CD14-positive monocyte (primary cell): ENCODE results near the gene PRDM10. TPM values are rescaled to one million over a fixed set of nuclear protein-coding genes. Genes with fewer than 3 reads are reported as not detected.
A peak's percentile ranks its signal among the peaks of the same experiment; 100 is the strongest.

ENCODE experiments used
- DNase-seq, 3 donors: peaks; one replicate each; pipeline ENCODE4 v3.0.0-alpha.2; 2011 to 2022
- H2AFZ ChIP-seq: 2 replicates; pipeline ENCODE4 v1.6.0; 2012; ENCODE audit warnings: mild to moderate bottlenecking, low read depth, low read length, inconsistent platforms; ENCODE audit not compliant: insufficient read depth, poor library complexity, severe bottlenecking
- H3K27ac ChIP-seq, 2 donors: 1 replicate in 1 of 2; 2 replicates in 1 of 2; pipeline ENCODE4 v1.5.1; 2012 to 2013; ENCODE audit warnings: low read length in 2 of 2, control low read depth in 1 of 2, inconsistent platforms in 1 of 2, low read depth in 1 of 2, mild to moderate bottlenecking in 1 of 2
- H3K27me3 ChIP-seq, 2 donors: one replicate each; pipeline versions ENCODE4 v1.6.0 to v1.6.1; 2011 to 2013; ENCODE audit warnings: low read length in 2 of 2; ENCODE audit not compliant: control insufficient read depth in 2 of 2, insufficient read depth in 2 of 2
- H3K36me3 ChIP-seq, 2 donors: replicated peaks in 1 of 2; 1 replicate in 1 of 2; 2 replicates in 1 of 2; pipeline versions ENCODE4 v1.5.1 to v1.6.1; 2012 to 2013; ENCODE audit warnings: low read length in 2 of 2, control low read depth in 1 of 2, inconsistent platforms in 1 of 2, mild to moderate bottlenecking in 1 of 2; ENCODE audit not compliant: insufficient read depth in 2 of 2, control insufficient read depth in 1 of 2
- H3K4me1 ChIP-seq, 2 donors: 1 replicate in 1 of 2; 2 replicates in 1 of 2; pipeline versions ENCODE4 v1.5.1 to v1.6.1; 2012 to 2013; ENCODE audit warnings: low read length in 2 of 2, control low read depth in 1 of 2, inconsistent platforms in 1 of 2, mild to moderate bottlenecking in 1 of 2, moderate library complexity in 1 of 2; ENCODE audit not compliant: insufficient read depth in 2 of 2, control insufficient read depth in 1 of 2
- H3K4me2 ChIP-seq: replicated peaks from 2 replicates; pipeline ENCODE3; 2012; ENCODE audit warnings: low read length, moderate library complexity, mild to moderate bottlenecking; ENCODE audit not compliant: poor library complexity, severe bottlenecking; ENCODE audit errors: extremely low read depth
- H3K4me3 ChIP-seq, 3 experiments: fragments of 200-600 bp in 1 of 3; sonication (generic) in 1 of 3; replicated peaks in 1 of 3; 1 replicate in 2 of 3; 2 replicates in 1 of 3; pipeline ENCODE4 v1.5.1; 2011 to 2013; ENCODE audit warnings: low read length in 3 of 3, mild to moderate bottlenecking in 3 of 3, control low read depth in 2 of 3, low read depth in 2 of 3, inconsistent platforms in 1 of 3, moderate library complexity in 1 of 3
- H3K79me2 ChIP-seq: 2 replicates; pipeline ENCODE4 v1.6.0; 2012; ENCODE audit warnings: mild to moderate bottlenecking, control low read depth, inconsistent platforms, low read length, moderate library complexity; ENCODE audit not compliant: insufficient read depth
- H3K9ac ChIP-seq: 2 replicates; pipeline ENCODE4 v1.6.0; 2017; ENCODE audit warnings: low read length, mild to moderate bottlenecking; ENCODE audit not compliant: insufficient read depth, poor library complexity, severe bottlenecking
- H3K9me3 ChIP-seq, 2 donors: replicated peaks in 1 of 2; 1 replicate in 1 of 2; 2 replicates in 1 of 2; pipeline versions ENCODE4 v1.5.1 to v1.6.1; 2012 to 2013; ENCODE audit warnings: low read length in 2 of 2, control low read depth in 1 of 2; ENCODE audit not compliant: control insufficient read depth in 1 of 2, insufficient read depth in 1 of 2
- H4K20me1 ChIP-seq: 2 replicates; pipeline ENCODE4 v1.6.0; 2012; ENCODE audit warnings: mild to moderate bottlenecking, low read length, control low read depth, moderate library complexity; ENCODE audit not compliant: insufficient read depth
- H3K27ac Mint-ChIP-seq, 7 donors: one replicate each; pipeline ENCODE4 v1.8.0; 2020; ENCODE audit warnings: mild to moderate bottlenecking in 7 of 7, mixed read lengths in 7 of 7, moderate library complexity in 6 of 7, inconsistent platforms in 2 of 7
- H3K27me3 Mint-ChIP-seq, 3 donors: one replicate each; pipeline ENCODE4 v1.8.0; 2021 to 2022; ENCODE audit warnings: low read depth in 3 of 3, mild to moderate bottlenecking in 3 of 3, mixed read lengths in 3 of 3, moderate library complexity in 3 of 3, inconsistent platforms in 1 of 3
- H3K36me3 Mint-ChIP-seq, 2 donors: one replicate each; pipeline ENCODE4 v1.8.0; 2020; ENCODE audit warnings: mixed read lengths in 2 of 2, inconsistent platforms in 1 of 2, mild to moderate bottlenecking in 1 of 2
- H3K4me1 Mint-ChIP-seq: one replicate; pipeline ENCODE4 v1.8.0; 2020; ENCODE audit warnings: mild to moderate bottlenecking, mixed read lengths
- H3K4me3 Mint-ChIP-seq, 2 donors: one replicate each; pipeline ENCODE4 v1.8.0; 2020; ENCODE audit warnings: mild to moderate bottlenecking in 2 of 2, mixed read lengths in 2 of 2, moderate library complexity in 1 of 2
- H3K9me3 Mint-ChIP-seq, 7 donors: one replicate each; pipeline ENCODE4 v1.8.0; 2020 to 2022; ENCODE audit warnings: mixed read lengths in 7 of 7, mild to moderate bottlenecking in 6 of 7, moderate library complexity in 6 of 7, inconsistent platforms in 2 of 7
- CTCF ChIP-seq: fragments of 200-600 bp; IDR thresholded peaks from one replicate; pipeline ENCODE4 v1.8.0; 2022; ENCODE audit warnings: antibody characterized with exemption, mild to moderate bottlenecking
- WGBS: methylation state at CpG from one replicate; pipeline ENCODE4 v1.1.5; 2013; ENCODE audit warnings: missing lambda C conversion rate; ENCODE audit not compliant: insufficient coverage; 5-methylcytosine and 5-hydroxymethylcytosine counted together
- intact Hi-C, 2 donors: fragments of 100-400 bp; cut with micrococcal nuclease; formaldehyde crosslinking; loops; one replicate each; pipeline versions ENCODE4 v1.15.0 to v1.15.1; 2023
- polyA plus RNA-seq, 3 donors: library from polyadenylated mRNA; depleted of rRNA in 1 of 3; unstranded in 2 of 3; stranded (reverse) in 1 of 3; fragments of 300-500 nt in 2 of 3; fragments of >200 nt in 1 of 3; fragmentation: Illumina TruSeq in 2 of 3; gene quantifications; 1 replicate in 2 of 3; 2 replicates in 1 of 3; pipeline ENCODE4 v1.2.3, GENCODE V29; 2012 to 2021

Gene PRDM10
- polyA plus RNA-seq, 3 donors: 0.64 to 5.6 (median 1.1) TPM

GRCh38 chr11:129885381-129885780 lies 117.3 kb downstream of the PRDM10 start:
- no peak overlapping the region for H3K4me3 ChIP-seq
- no peak overlapping the region for H3K4me2 ChIP-seq
- H3K36me3 Mint-ChIP-seq: peaks cover 94 to 98% of the 10 kb centered on the region in 2 donors
- H3K9me3 ChIP-seq: no peaks in the 10 kb centered on the region
- H3K9ac ChIP-seq: no peak overlapping the region
- no peaks in the 10 kb centered on the region for H4K20me1 ChIP-seq
- no peaks in the 10 kb centered on the region for H3K4me1 ChIP-seq
- H3K79me2 ChIP-seq: no peaks in the 10 kb centered on the region
- no peaks in the 10 kb centered on the region for H3K4me1 Mint-ChIP-seq
- H3K27ac Mint-ChIP-seq: no peak overlapping the region
- H3K27me3 ChIP-seq: no peaks in the 10 kb centered on the region
- H3K36me3 ChIP-seq: peaks cover 97 to 100% of the 10 kb centered on the region in 2 donors
- no peaks in the 10 kb centered on the region for H3K27me3 Mint-ChIP-seq
- TF ChIP-seq CTCF: no peak
- H3K4me3 Mint-ChIP-seq: no peak overlapping the region
- H3K27ac ChIP-seq: no peak overlapping the region
- intact Hi-C loops: no loop called here
- H2AFZ ChIP-seq: no peak overlapping the region
- peaks cover 0 to 2% (median 0%) of the 10 kb centered on the region in 7 donors for H3K9me3 Mint-ChIP-seq
- DNase-seq: no peak
- 100% methylated on average over 2 of the region's 12 CpGs for WGBS

DNA sequence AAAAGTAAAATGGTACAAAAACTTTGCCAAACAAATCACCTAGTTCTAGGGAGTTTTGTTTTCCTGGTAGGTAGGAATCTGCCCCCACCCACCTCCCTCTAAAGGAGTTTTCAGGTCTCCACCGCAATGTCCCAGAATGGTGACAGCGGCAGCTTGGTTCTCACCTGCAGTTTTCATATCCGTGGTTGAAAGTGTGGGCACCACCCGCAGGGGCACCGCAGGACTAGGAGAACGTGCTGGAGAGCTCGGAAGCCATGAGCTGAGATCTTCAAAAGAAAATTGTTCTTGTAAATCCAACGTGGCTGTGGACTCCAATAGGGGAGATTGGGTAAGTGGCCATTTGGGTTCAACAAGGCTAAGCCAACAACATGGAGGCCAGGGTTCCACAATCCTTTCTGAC lies 118.1 kb downstream of the PRDM10 start:
- Mint-ChIP-seq H3K9me3 (peaks cover 0 to 2% (median 0%) of the 10 kb centered on the region in 7 donors), H3K4me1 (no peaks in the 10 kb centered on the region), H3K36me3 (peaks cover 92 to 100% of the 10 kb centered on the region in 2 donors), H3K27me3 (no peaks in the 10 kb centered on the region), H3K4me3 (no peak overlapping the region), H3K27ac (peak overlapping the region in 1 of 7 donors; percentile 13)
- Histone ChIP-seq H3K27ac (no peak overlapping the region), H3K79me2 (no peaks in the 10 kb centered on the region), H3K9me3 (no peaks in the 10 kb centered on the region), H3K4me1 (no peaks in the 10 kb centered on the region), H2AFZ (no peak overlapping the region), H3K4me2 (no peak overlapping the region), H3K36me3 (peaks cover 97 to 100% of the 10 kb centered on the region in 2 donors), H4K20me1 (no peaks in the 10 kb centered on the region), H3K4me3 (no peak overlapping the region), H3K9ac (no peak overlapping the region), H3K27me3 (no peaks in the 10 kb centered on the region)
- intact Hi-C loops: no loop called here
- WGBS: 96% methylated on average over 4 of the region's 8 CpGs
- no peak for TF ChIP-seq CTCF
- DNase-seq: no peak
